Endothelial cell of umbilical vein (primary cell): ENCODE data around the gene MVB12B. TPM values are rescaled to one million over a fixed set of nuclear protein-coding genes. Genes with fewer than 3 reads are reported as not detected.

ENCODE experiments used
- BruUV-seq: library from RNA; stranded (reverse); fragments of 400-500 nt; replicated peaks from 2 replicates; lab custom pipeline; 2021; lab: Mats Ljungman, UMichigan
- CTCF ChIA-PET: fragments of 300-600, 350-600 bp; sonication (Branson Sonifier 250); formaldehyde crosslinking; loops from one replicate; lab custom pipeline; 2021; ENCODE audit warnings: antibody characterized with exemption, inconsistent platforms; lab: Charles Lee
- POLR2A ChIA-PET: fragments of 300-600, 350-600 bp; sonication (Branson Sonifier 250); formaldehyde crosslinking; loops from one replicate; lab custom pipeline; 2021; ENCODE audit warnings: antibody characterized with exemption, inconsistent platforms; lab: Charles Lee
- DNase-seq: peaks from one replicate; pipeline ENCODE4 v3.0.0-alpha.2; 2011; ENCODE audit warnings: low read depth, low spot score
- FAIRE-seq: peaks from 2 replicates; lab custom pipeline; 2011; peaks lifted over from hg19 to GRCh38; lab: Jason Lieb, UNC
- H2AFZ ChIP-seq: 2 replicates; pipeline ENCODE4 v1.6.0; 2012; ENCODE audit warnings: low read depth, low read length, control low read depth, inconsistent platforms
- H3K27ac ChIP-seq: 2 replicates; pipeline ENCODE4 v1.5.1; 2011; ENCODE audit warnings: low read depth, mild to moderate bottlenecking, control low read depth, low read length, moderate library complexity; ENCODE audit not compliant: insufficient read depth
- H3K27me3 ChIP-seq, 2 experiments: 2 replicates each; pipeline versions ENCODE4 v1.6.0 to v1.6.1; 2011; ENCODE audit warnings: low read length in 2 of 2, mixed read lengths in 1 of 2; ENCODE audit not compliant: control insufficient read depth in 2 of 2, insufficient read depth in 2 of 2
- H3K36me3 ChIP-seq, 2 experiments: 2 replicates in 1 of 2; 3 replicates in 1 of 2; pipeline ENCODE4 v1.5.1; 2011; ENCODE audit warnings: low read length in 2 of 2, mild to moderate bottlenecking in 1 of 2, moderate library complexity in 1 of 2; ENCODE audit not compliant: control insufficient read depth in 2 of 2, insufficient read depth in 2 of 2; ENCODE audit errors: extremely low read depth in 1 of 2
- H3K4me1 ChIP-seq: 3 replicates; pipeline ENCODE4 v1.5.1; 2011; ENCODE audit warnings: mild to moderate bottlenecking, low read length; ENCODE audit not compliant: control insufficient read depth, insufficient read depth; ENCODE audit errors: extremely low read depth
- H3K4me2 ChIP-seq: 2 replicates; pipeline ENCODE4 v1.6.1; 2011; ENCODE audit warnings: low read length, control low read depth, mixed read lengths; ENCODE audit not compliant: insufficient read depth
- H3K4me3 ChIP-seq, 3 experiments: fragments of 200-600 bp in 1 of 3; sonication (generic), shearing (Covaris generic) in 1 of 3; replicated peaks in 1 of 3; 2 replicates each; pipeline ENCODE4 v1.5.1; 2011 to 2016; ENCODE audit warnings: control low read depth in 3 of 3, low read length in 3 of 3, mild to moderate bottlenecking in 2 of 3, inconsistent platforms in 1 of 3, low read depth in 1 of 3, moderate library complexity in 1 of 3; ENCODE audit not compliant: insufficient read depth in 1 of 3
- H3K79me2 ChIP-seq: 2 replicates; pipeline ENCODE4 v1.6.0; 2012; ENCODE audit warnings: low read length, inconsistent platforms; ENCODE audit not compliant: control insufficient read depth, insufficient read depth
- H3K9ac ChIP-seq: replicated peaks from 2 replicates; pipeline ENCODE3; 2011; ENCODE audit warnings: low read length, control low read depth; ENCODE audit not compliant: insufficient read depth; ENCODE audit errors: extremely low read depth
- H3K9me1 ChIP-seq: replicated peaks from 3 replicates; pipeline ENCODE4 v1.6.0; 2011; ENCODE audit warnings: mild to moderate bottlenecking, low read length; ENCODE audit not compliant: control insufficient read depth, insufficient read depth; ENCODE audit errors: extremely low read depth
- H3K9me3 ChIP-seq: replicated peaks from 2 replicates; pipeline ENCODE4 v1.5.1; 2012; ENCODE audit warnings: low read length, inconsistent platforms; ENCODE audit not compliant: control insufficient read depth, insufficient read depth
- H4K20me1 ChIP-seq: replicated peaks from 2 replicates; pipeline ENCODE3; 2011; ENCODE audit warnings: mild to moderate bottlenecking, low read length; ENCODE audit not compliant: control insufficient read depth, insufficient read depth; ENCODE audit errors: extremely low read depth
- EZH2 ChIP-seq: IDR thresholded peaks from 2 replicates; pipeline ENCODE4 v1.6.1; 2012; ENCODE audit warnings: borderline replicate concordance, low read depth, mild to moderate bottlenecking, moderate library complexity, low read length, inconsistent platforms; ENCODE audit not compliant: severe bottlenecking
- FOS ChIP-seq: IDR thresholded peaks from 2 replicates; pipeline ENCODE4 v1.6.1; 2011; ENCODE audit warnings: mild to moderate bottlenecking, low read length, moderate library complexity, borderline replicate concordance; ENCODE audit not compliant: insufficient read depth
- GATA2 ChIP-seq: IDR thresholded peaks from 2 replicates; pipeline ENCODE4 v1.7.0; 2011; ENCODE audit warnings: low read depth, mild to moderate bottlenecking, moderate library complexity, mixed read lengths, low read length; ENCODE audit not compliant: insufficient read length, insufficient read depth
- JUN ChIP-seq: IDR thresholded peaks from 2 replicates; pipeline ENCODE4 v1.6.1; 2011; ENCODE audit warnings: borderline replicate concordance, low read depth; ENCODE audit not compliant: insufficient read length, insufficient read depth
- MYC ChIP-seq: IDR thresholded peaks from one replicate; pipeline ENCODE4 v1.6.1; 2011; ENCODE audit warnings: mild to moderate bottlenecking, low read depth, low read length
- POLR2A ChIP-seq: IDR thresholded peaks from 2 replicates; pipeline ENCODE4 v1.6.1; 2012; ENCODE audit warnings: low read depth, mild to moderate bottlenecking, control low read depth, low read length
- POLR2AphosphoS5 ChIP-seq: IDR thresholded peaks from 2 replicates; pipeline ENCODE4 v1.6.1; 2012; ENCODE audit warnings: low read depth, mild to moderate bottlenecking, control low read depth, low read length, moderate library complexity; ENCODE audit not compliant: insufficient read depth
- dilution Hi-C: fragments of 300-500 bp; cut with MboI; formaldehyde crosslinking; loops from one replicate; pipeline ENCODE4 v1.15.0; 2019; ENCODE audit warnings: low sequenced_read_pairs; ENCODE audit not compliant: extremely low pct_ligation_motif_present
- intact Hi-C: fragments of 100-400 bp; cut with micrococcal nuclease; formaldehyde crosslinking; loops from one replicate; pipeline ENCODE4 v1.10.0; 2022
- polyA plus RNA-seq, 4 experiments: library from polyadenylated mRNA; depleted of rRNA in 3 of 4; stranded (reverse) in 3 of 4; unstranded in 1 of 4; fragments of >200 nt; gene quantifications; 2 replicates each; pipeline versions ENCODE4 v1.2.1 to v1.2.3, GENCODE V29; 2011 to 2012; ENCODE audit warnings: missing spikeins in 1 of 4
- total RNA-seq: library from RNA; stranded (reverse); gene quantifications from 2 replicates; pipeline ENCODE4 v1.2.3, GENCODE V29; 2021
- TF ChIP-seq, protein P1 (sequence below), 2 donors: IDR thresholded peaks; 1 replicate in 1 of 2; 2 replicates in 1 of 2; pipeline ENCODE4 v1.5.1; 2011; ENCODE audit warnings: low read length in 2 of 2, mild to moderate bottlenecking in 2 of 2, moderate library complexity in 2 of 2, control low read depth in 1 of 2, inconsistent platforms in 1 of 2, low read depth in 1 of 2; ENCODE audit not compliant: insufficient read depth in 1 of 2; ENCODE audit errors: extremely low read depth in 1 of 2
- TF ChIP-seq, protein P2 (sequence below): IDR thresholded peaks from 2 replicates; pipeline ENCODE4 v1.6.1; 2011; ENCODE audit not compliant: insufficient read depth, insufficient read length

MVB12B gene
- total and polyA plus RNA-seq, 2 donors (not counting 3 experiments of a cell fraction or from before 2014, with no cell fraction given), result 6.6 to 17.3 TPM

DNA sequence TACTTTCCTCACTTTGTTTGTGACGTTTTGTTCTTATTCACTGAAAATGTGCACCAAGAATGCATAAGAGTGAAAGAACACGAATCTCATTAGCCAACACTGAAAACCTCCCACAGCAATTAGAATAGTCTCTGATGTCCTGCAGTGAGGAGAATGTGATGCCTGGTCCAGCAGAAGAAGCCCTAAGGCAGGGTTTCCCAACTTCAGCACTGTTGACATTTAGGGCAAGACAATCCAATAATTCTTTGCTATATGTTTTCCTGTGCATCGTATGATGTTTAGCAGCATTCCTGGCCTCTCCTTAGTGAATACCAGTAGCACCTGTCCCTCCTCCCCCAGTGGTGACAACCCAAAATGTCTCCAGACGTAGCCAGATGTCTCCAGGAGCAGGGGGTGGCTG lies 14.8 kb downstream of the MVB12B start:
- TF ChIP-seq, protein P1, sequence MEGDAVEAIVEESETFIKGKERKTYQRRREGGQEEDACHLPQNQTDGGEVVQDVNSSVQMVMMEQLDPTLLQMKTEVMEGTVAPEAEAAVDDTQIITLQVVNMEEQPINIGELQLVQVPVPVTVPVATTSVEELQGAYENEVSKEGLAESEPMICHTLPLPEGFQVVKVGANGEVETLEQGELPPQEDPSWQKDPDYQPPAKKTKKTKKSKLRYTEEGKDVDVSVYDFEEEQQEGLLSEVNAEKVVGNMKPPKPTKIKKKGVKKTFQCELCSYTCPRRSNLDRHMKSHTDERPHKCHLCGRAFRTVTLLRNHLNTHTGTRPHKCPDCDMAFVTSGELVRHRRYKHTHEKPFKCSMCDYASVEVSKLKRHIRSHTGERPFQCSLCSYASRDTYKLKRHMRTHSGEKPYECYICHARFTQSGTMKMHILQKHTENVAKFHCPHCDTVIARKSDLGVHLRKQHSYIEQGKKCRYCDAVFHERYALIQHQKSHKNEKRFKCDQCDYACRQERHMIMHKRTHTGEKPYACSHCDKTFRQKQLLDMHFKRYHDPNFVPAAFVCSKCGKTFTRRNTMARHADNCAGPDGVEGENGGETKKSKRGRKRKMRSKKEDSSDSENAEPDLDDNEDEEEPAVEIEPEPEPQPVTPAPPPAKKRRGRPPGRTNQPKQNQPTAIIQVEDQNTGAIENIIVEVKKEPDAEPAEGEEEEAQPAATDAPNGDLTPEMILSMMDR (IDR thresholded peaks at IDR 0.05; ENCODE audit: extremely low read depth in 1 of 2, insufficient read depth in 1 of 2, low read depth in 1 of 2, low read length in 2 of 2), result no peak
- no peak for TF ChIP-seq POLR2A
- TF ChIP-seq JUN, result no peak
- TF ChIP-seq EZH2, result no peak
- TF ChIP-seq FOS, result no peak
- no peak for TF ChIP-seq POLR2AphosphoS5
- TF ChIP-seq, protein P2, sequence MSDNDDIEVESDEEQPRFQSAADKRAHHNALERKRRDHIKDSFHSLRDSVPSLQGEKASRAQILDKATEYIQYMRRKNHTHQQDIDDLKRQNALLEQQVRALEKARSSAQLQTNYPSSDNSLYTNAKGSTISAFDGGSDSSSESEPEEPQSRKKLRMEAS, result no peak
- no peak for TF ChIP-seq MYC
- TF ChIP-seq GATA2, result no peak
- Histone ChIP-seq H3K9me3 (no peaks in the 10 kb centered on the region), H3K4me2 (no peak overlapping the region), H3K9ac (no peak overlapping the region), H3K79me2 (no peaks in the 10 kb centered on the region), H3K27ac (no peak overlapping the region), H3K9me1 (no peaks in the 10 kb centered on the region), H3K36me3 (peaks cover 2 to 11% of the 10 kb centered on the region in 2 experiments), H3K4me3 (no peak overlapping the region), H2AFZ (no peak overlapping the region), H3K27me3 (no peaks in the 10 kb centered on the region), H4K20me1 (no peaks in the 10 kb centered on the region), H3K4me1 (no peaks in the 10 kb centered on the region)
- DNase-seq, result no peak
- POLR2A ChIA-PET, result no interaction called here
- CTCF ChIA-PET, result no interaction called here
- BruUV-seq, result no TSS peak
- FAIRE-seq, result no peak
- intact Hi-C loops, result no loop called here
- dilution Hi-C loops, result no loop called here
